ENCODE data around the gene MYEF2.

The MYEF2 gene

GRCh38 chr15:48178648-48178931 is 495 bp upstream of the MYEF2 start:
- no peak overlapping the region for H3K18ac ChIP-seq (ENCODE audit: low read length)
- peaks cover 3 to 7% of the 10 kb centered on the region in 2 donors for H3K4me1 ChIP-seq (ENCODE audit: control insufficient read depth in 2 of 2, insufficient read depth in 1 of 2, low read depth in 1 of 2, low read length in 2 of 2)
- H3K36me3 ChIP-seq (replicated peaks in 1 of 2; ENCODE audit: control insufficient read depth in 2 of 2, insufficient read depth in 2 of 2, low read length in 2 of 2): peaks cover 1 to 22% of the 10 kb centered on the region in 2 donors
- H3K27me3 ChIP-seq (ENCODE audit: control insufficient read depth in 3 of 3, insufficient read depth in 3 of 3, low read depth in 1 of 3, low read length in 3 of 3): no peaks in the 10 kb centered on the region
- H3K9me3 ChIP-seq (replicated peaks in 1 of 2; ENCODE audit: control insufficient read depth in 2 of 2, insufficient read depth in 1 of 2, low read depth in 1 of 2, low read length in 2 of 2): peaks cover 2 to 18% of the 10 kb centered on the region in 2 donors
- no CpG with 5 or more reads among the region's 1 CpG for WGBS, 2 donors (ENCODE audit: extremely low coverage in 2 of 2, insufficient read length in 2 of 2, insufficient replicate concordance in 1 of 2)
- H3K23ac ChIP-seq (ENCODE audit: low read depth, low read length, poor library complexity): no peak overlapping the region
- peak overlapping the region; percentile 65 for H3K27ac ChIP-seq (replicated peaks; ENCODE audit: low read length)
- peaks cover 3% of the 10 kb centered on the region for H3K79me1 ChIP-seq (ENCODE audit: low read depth, low read length)
- H3K4ac ChIP-seq (ENCODE audit: low read length): no peak overlapping the region
- no peak overlapping the region for H4K91ac ChIP-seq (ENCODE audit: low read depth, low read length, poor library complexity)
- no peak overlapping the region for H2AK5ac ChIP-seq (ENCODE audit: low read depth, low read length)
- no peak overlapping the region for H4K8ac ChIP-seq (ENCODE audit: low read depth, low read length)
- no peak overlapping the region for H2BK12ac ChIP-seq (ENCODE audit: low read length)
- no peak overlapping the region for H2BK120ac ChIP-seq (ENCODE audit: low read depth, low read length)
- no peak overlapping the region for H2BK5ac ChIP-seq (ENCODE audit: low read length)
- H3K14ac ChIP-seq (ENCODE audit: low read length): no peak overlapping the region
- peak overlapping the region; percentile 75 for H3K4me2 ChIP-seq (ENCODE audit: insufficient read depth, low read length, poor library complexity, severe bottlenecking)
- H2BK15ac ChIP-seq (ENCODE audit: low read length): no peak overlapping the region
- no peak overlapping the region for H3K9ac ChIP-seq (ENCODE audit: low read depth, low read length, poor library complexity)
- H3K4me3 ChIP-seq (ENCODE audit: low read length in 2 of 2): peak overlapping the region; percentile 55 to 75
- H2AFZ ChIP-seq (ENCODE audit: low read length): peak overlapping the region; percentile 99
- DNase-seq (ENCODE audit: low spot score): no peak

DNA sequence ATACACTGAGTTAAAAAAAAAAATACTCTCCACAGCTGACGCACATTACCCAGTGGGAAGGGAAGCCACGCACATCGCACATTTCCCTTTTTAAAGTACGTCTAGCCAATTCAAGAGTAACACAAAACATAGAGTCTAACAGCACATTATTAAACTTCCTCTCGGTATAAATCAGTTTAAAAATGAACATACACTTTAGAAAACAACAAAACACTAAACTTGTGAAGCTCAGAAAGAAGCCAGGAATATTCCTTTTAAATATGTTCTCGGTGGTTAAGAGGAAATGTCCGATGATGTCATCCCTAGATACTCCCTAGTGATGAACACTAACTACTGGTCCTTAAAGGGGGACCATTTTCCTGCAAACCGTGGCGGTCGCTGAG is 721 bp downstream of the MYEF2 start:
- WGBS, 2 donors (ENCODE audit: extremely low coverage in 2 of 2, insufficient read length in 2 of 2, insufficient replicate concordance in 1 of 2): no CpG with 5 or more reads among the region's 10 CpGs
- no peak overlapping the region for H2BK12ac ChIP-seq (ENCODE audit: low read length)
- peaks cover 1 to 22% of the 10 kb centered on the region in 2 donors for H3K36me3 ChIP-seq (replicated peaks in 1 of 2; ENCODE audit: control insufficient read depth in 2 of 2, insufficient read depth in 2 of 2, low read length in 2 of 2)
- no peak for DNase-seq (ENCODE audit: low spot score)
- no peak overlapping the region for H2BK5ac ChIP-seq (ENCODE audit: low read length)
- H3K14ac ChIP-seq (ENCODE audit: low read length): no peak overlapping the region
- no peak overlapping the region for H4K8ac ChIP-seq (ENCODE audit: low read depth, low read length)
- peak overlapping the region; percentile 77 for H3K4me2 ChIP-seq (ENCODE audit: insufficient read depth, low read length, poor library complexity, severe bottlenecking)
- H3K4me3 ChIP-seq (ENCODE audit: low read length in 2 of 2): peak overlapping the region; percentile 55 to 89
- H2AFZ ChIP-seq (ENCODE audit: low read length): peak overlapping the region; percentile 99
- no peak overlapping the region for H4K91ac ChIP-seq (ENCODE audit: low read depth, low read length, poor library complexity)
- H2BK120ac ChIP-seq (ENCODE audit: low read depth, low read length): no peak overlapping the region
- peak overlapping the region; percentile 76 for H3K4ac ChIP-seq (ENCODE audit: low read length)
- peak overlapping the region; percentile 94 for H3K27ac ChIP-seq (replicated peaks; ENCODE audit: low read length)
- H3K9me3 ChIP-seq (replicated peaks in 1 of 2; ENCODE audit: control insufficient read depth in 2 of 2, insufficient read depth in 1 of 2, low read depth in 1 of 2, low read length in 2 of 2): peaks cover 2 to 28% of the 10 kb centered on the region in 2 donors
- H3K4me1 ChIP-seq (ENCODE audit: control insufficient read depth in 2 of 2, insufficient read depth in 1 of 2, low read depth in 1 of 2, low read length in 2 of 2): peaks cover 3 to 7% of the 10 kb centered on the region in 2 donors
- H3K23ac ChIP-seq (ENCODE audit: low read depth, low read length, poor library complexity): no peak overlapping the region
- H3K27me3 ChIP-seq (ENCODE audit: control insufficient read depth in 3 of 3, insufficient read depth in 3 of 3, low read depth in 1 of 3, low read length in 3 of 3): no peaks in the 10 kb centered on the region
- no peak overlapping the region for H2AK5ac ChIP-seq (ENCODE audit: low read depth, low read length)
- H3K18ac ChIP-seq (ENCODE audit: low read length): peak overlapping the region; percentile 100
- peaks cover 3% of the 10 kb centered on the region for H3K79me1 ChIP-seq (ENCODE audit: low read depth, low read length)
- no peak overlapping the region for H3K9ac ChIP-seq (ENCODE audit: low read depth, low read length, poor library complexity)
- no peak overlapping the region for H2BK15ac ChIP-seq (ENCODE audit: low read length)

GRCh38 chr15:48176957-48177356 is 1.1 kb downstream of the MYEF2 start:
- Histone ChIP-seq H2BK15ac (ENCODE audit: low read length) (no peak overlapping the region), H3K4me2 (ENCODE audit: insufficient read depth, low read length, poor library complexity, severe bottlenecking) (peak overlapping the region; percentile 43), H3K23ac (ENCODE audit: low read depth, low read length, poor library complexity) (no peak overlapping the region), H2BK5ac (ENCODE audit: low read length) (no peak overlapping the region), H4K8ac (ENCODE audit: low read depth, low read length) (no peak overlapping the region), H3K18ac (ENCODE audit: low read length) (no peak overlapping the region), H4K91ac (ENCODE audit: low read depth, low read length, poor library complexity) (no peak overlapping the region), H3K79me1 (ENCODE audit: low read depth, low read length) (peaks cover 3% of the 10 kb centered on the region), H2AFZ (ENCODE audit: low read length) (peak overlapping the region; percentile 99), H3K4me1 (ENCODE audit: control insufficient read depth in 2 of 2, insufficient read depth in 1 of 2, low read depth in 1 of 2, low read length in 2 of 2) (peaks cover 3 to 7% of the 10 kb centered on the region in 2 donors), H2BK12ac (ENCODE audit: low read length) (no peak overlapping the region), H3K27ac (replicated peaks; ENCODE audit: low read length) (no peak overlapping the region), H3K36me3 (replicated peaks in 1 of 2; ENCODE audit: control insufficient read depth in 2 of 2, insufficient read depth in 2 of 2, low read length in 2 of 2) (peaks cover 1 to 22% of the 10 kb centered on the region in 2 donors), H2BK120ac (ENCODE audit: low read depth, low read length) (no peak overlapping the region), H3K4ac (ENCODE audit: low read length) (no peak overlapping the region), H3K14ac (ENCODE audit: low read length) (no peak overlapping the region), H3K4me3 (ENCODE audit: low read length in 2 of 2) (peak overlapping the region in 1 of 2 donors; percentile 55), H3K9ac (ENCODE audit: low read depth, low read length, poor library complexity) (no peak overlapping the region), H3K27me3 (ENCODE audit: control insufficient read depth in 3 of 3, insufficient read depth in 3 of 3, low read depth in 1 of 3, low read length in 3 of 3) (no peaks in the 10 kb centered on the region), H2AK5ac (ENCODE audit: low read depth, low read length) (no peak overlapping the region), H3K9me3 (replicated peaks in 1 of 2; ENCODE audit: control insufficient read depth in 2 of 2, insufficient read depth in 1 of 2, low read depth in 1 of 2, low read length in 2 of 2) (peaks cover 2 to 28% of the 10 kb centered on the region in 2 donors)
- no CpG with 5 or more reads among the region's 2 CpGs for WGBS, 2 donors (ENCODE audit: extremely low coverage in 2 of 2, insufficient read length in 2 of 2, insufficient replicate concordance in 1 of 2)
- no peak for DNase-seq (ENCODE audit: low spot score)

- H3K9me3 ChIP-seq (replicated peaks in 1 of 2; ENCODE audit: control insufficient read depth in 2 of 2, insufficient read depth in 1 of 2, low read depth in 1 of 2, low read length in 2 of 2): peaks cover under 1 to 28% of the 10 kb centered on the region in 2 donors
- DNase-seq (ENCODE audit: low spot score): no peak
- H3K4me3 ChIP-seq (ENCODE audit: low read length in 2 of 2): peak overlapping the region in 1 of 2 donors; percentile 55
- no peak overlapping the region for H3K14ac ChIP-seq (ENCODE audit: low read length)
- H2AK5ac ChIP-seq (ENCODE audit: low read depth, low read length): no peak overlapping the region
- no peak overlapping the region for H2BK5ac ChIP-seq (ENCODE audit: low read length)
- H3K4me2 ChIP-seq (ENCODE audit: insufficient read depth, low read length, poor library complexity, severe bottlenecking): no peak overlapping the region
- peaks cover 3% of the 10 kb centered on the region for H3K79me1 ChIP-seq (ENCODE audit: low read depth, low read length)
- no peak overlapping the region for H3K18ac ChIP-seq (ENCODE audit: low read length)
- no CpG with 5 or more reads among the region's 4 CpGs for WGBS, 2 donors (ENCODE audit: extremely low coverage in 2 of 2, insufficient read length in 2 of 2, insufficient replicate concordance in 1 of 2)
- H2BK12ac ChIP-seq (ENCODE audit: low read length): no peak overlapping the region
- no peak overlapping the region for H3K9ac ChIP-seq (ENCODE audit: low read depth, low read length, poor library complexity)
- no peak overlapping the region for H3K23ac ChIP-seq (ENCODE audit: low read depth, low read length, poor library complexity)
- no peaks in the 10 kb centered on the region for H3K27me3 ChIP-seq (ENCODE audit: control insufficient read depth in 3 of 3, insufficient read depth in 3 of 3, low read depth in 1 of 3, low read length in 3 of 3)
- H3K27ac ChIP-seq (replicated peaks; ENCODE audit: low read length): no peak overlapping the region
- H4K91ac ChIP-seq (ENCODE audit: low read depth, low read length, poor library complexity): no peak overlapping the region
- H2BK15ac ChIP-seq (ENCODE audit: low read length): no peak overlapping the region
- no peak overlapping the region for H2BK120ac ChIP-seq (ENCODE audit: low read depth, low read length)
- H3K4me1 ChIP-seq (ENCODE audit: control insufficient read depth in 2 of 2, insufficient read depth in 1 of 2, low read depth in 1 of 2, low read length in 2 of 2): peaks cover 3 to 7% of the 10 kb centered on the region in 2 donors
- peaks cover 1 to 22% of the 10 kb centered on the region in 2 donors for H3K36me3 ChIP-seq (replicated peaks in 1 of 2; ENCODE audit: control insufficient read depth in 2 of 2, insufficient read depth in 2 of 2, low read length in 2 of 2)
- H2AFZ ChIP-seq (ENCODE audit: low read length): no peak overlapping the region
- no peak overlapping the region for H4K8ac ChIP-seq (ENCODE audit: low read depth, low read length)
- H3K4ac ChIP-seq (ENCODE audit: low read length): no peak overlapping the region
These were observed 2.0 kb downstream of the MYEF2 start for GRCh38 chr15:48176112-48176511.

Data from neuronal stem cell (in vitro differentiated cells).